ENCODE data around the gene C4orf50. TPM values are rescaled to one million over a fixed set of nuclear protein-coding genes. Genes with fewer than 3 reads are reported as not detected.
A peak's percentile ranks its signal among the peaks of the same experiment; 100 is the strongest.
"Not testable (repeated sequence)": the region's sequence is repeated elsewhere in the genome, so short reads cannot be mapped to it uniquely, and the experiment has no call there.

Gene C4orf50
- total RNA-seq, 1 experiment from 2014 or later = not detected

GRCh38 chr4:5993346-5993745 is 24.9 kb downstream of the C4orf50 start:
- DNase-seq (ENCODE audit: low read depth) = not testable (repeated sequence)

- no peak for DNase-seq (ENCODE audit: low read depth)
Observed at GRCh38 chr4:5992828-5993321, 25.4 kb downstream of the C4orf50 start.

GRCh38 chr4:5992171-5992827 is 25.9 kb downstream of the C4orf50 start:
- DNase-seq (ENCODE audit: low read depth) = no peak

GRCh38 chr4:5991405-5991804 is 26.8 kb downstream of the C4orf50 start:
- no peak for DNase-seq (ENCODE audit: low read depth)

- DNase-seq (ENCODE audit: low read depth) = no peak
Observed at GRCh38 chr4:5990446-5991160, 27.6 kb downstream of the C4orf50 start.

GRCh38 chr4:5989236-5990225 is 28.7 kb downstream of the C4orf50 start:
- no peak for DNase-seq (ENCODE audit: low read depth)

- DNase-seq (ENCODE audit: low read depth) = no peak
Observed at GRCh38 chr4:5988086-5988845, 30.0 kb downstream of the C4orf50 start.

- no peak for DNase-seq (ENCODE audit: low read depth)
Observed at GRCh38 chr4:5984843-5985242, 33.4 kb downstream of the C4orf50 start.

GRCh38 chr4:5982156-5982973 is 35.9 kb downstream of the C4orf50 start:
- no peak for DNase-seq (ENCODE audit: low read depth)

- DNase-seq (ENCODE audit: low read depth) = peak; percentile 28
Observed at GRCh38 chr4:5980436-5981155, 37.6 kb downstream of the C4orf50 start.

GRCh38 chr4:5979981-5980380 is 38.2 kb downstream of the C4orf50 start:
- DNase-seq (ENCODE audit: low read depth) = peak; percentile 13

GRCh38 chr4:5976921-5977320 is 41.3 kb downstream of the C4orf50 start:
- no peak for DNase-seq (ENCODE audit: low read depth)

- no peak for DNase-seq (ENCODE audit: low read depth)
Observed at GRCh38 chr4:5976431-5976830, 41.8 kb downstream of the C4orf50 start.

- no peak for DNase-seq (ENCODE audit: low read depth)
Observed at GRCh38 chr4:5974321-5974720, 43.9 kb downstream of the C4orf50 start.

GRCh38 chr4:5973486-5974220 is 44.6 kb downstream of the C4orf50 start:
- DNase-seq (ENCODE audit: low read depth) = no peak

GRCh38 chr4:5973033-5973432 is 45.2 kb downstream of the C4orf50 start:
- no peak for DNase-seq (ENCODE audit: low read depth)

- no peak for DNase-seq (ENCODE audit: low read depth)
Observed at GRCh38 chr4:5972571-5972970, 45.7 kb downstream of the C4orf50 start.

GRCh38 chr4:5971078-5971450 is 47.2 kb downstream of the C4orf50 start:
- DNase-seq (ENCODE audit: low read depth) = no peak
